Smooth muscle cell of the brain vasculature (primary cell): ENCODE measurements around the gene TMEM259.
A peak's percentile ranks its signal among the peaks of the same experiment; 100 is the strongest.

Experiments used
- DNase-seq: peaks from one replicate; pipeline ENCODE4 v3.0.0-alpha.2; 2012; ENCODE audit warnings: low read depth, low spot score

TMEM259 gene

GRCh38 chr19:989381-990081 is 31.4 kb downstream of the TMEM259 start:
- DNase-seq: no peak

DNA sequence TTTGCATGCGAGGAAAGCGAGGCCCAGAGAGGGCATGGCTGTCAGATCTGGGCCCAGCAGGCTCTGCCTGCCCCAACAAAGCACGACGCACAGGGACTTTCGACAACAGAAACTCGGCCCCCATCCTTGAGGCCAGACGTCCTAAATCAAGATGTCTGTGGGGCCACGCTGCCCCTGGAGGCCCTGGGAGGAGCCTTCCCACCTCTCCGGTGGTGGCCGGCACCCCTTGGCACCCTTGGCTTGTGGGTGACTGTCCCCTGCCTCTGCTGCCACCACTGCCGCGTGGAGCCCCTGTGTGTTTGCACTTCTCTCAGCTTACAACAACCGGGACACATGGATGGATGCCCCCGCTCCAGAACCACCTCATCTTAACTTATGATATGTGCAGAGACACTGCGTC is 32.4 kb downstream of the TMEM259 start:
- DNase-seq: no peak

DNA sequence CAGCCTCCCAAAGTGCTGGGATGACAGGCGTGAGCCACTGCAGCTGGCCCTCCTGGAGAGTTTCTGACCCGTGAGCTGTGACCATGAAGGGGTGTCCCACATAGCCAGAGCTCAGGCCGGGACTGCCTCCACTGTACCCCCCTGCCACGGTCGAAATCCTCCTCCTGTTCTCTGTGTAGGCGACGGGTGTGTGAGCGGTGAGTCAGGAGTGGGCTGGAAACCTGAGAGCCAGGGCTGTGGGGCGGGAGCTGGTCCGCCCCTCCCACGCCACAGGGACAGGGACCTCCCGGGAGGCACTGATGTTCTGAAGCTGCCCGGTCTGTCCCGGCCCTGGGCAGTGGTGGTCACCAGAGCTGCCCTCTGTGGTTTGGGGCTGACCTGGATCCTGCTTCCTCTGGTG is 32.8 kb downstream of the TMEM259 start:
- DNase-seq: no peak

DNA sequence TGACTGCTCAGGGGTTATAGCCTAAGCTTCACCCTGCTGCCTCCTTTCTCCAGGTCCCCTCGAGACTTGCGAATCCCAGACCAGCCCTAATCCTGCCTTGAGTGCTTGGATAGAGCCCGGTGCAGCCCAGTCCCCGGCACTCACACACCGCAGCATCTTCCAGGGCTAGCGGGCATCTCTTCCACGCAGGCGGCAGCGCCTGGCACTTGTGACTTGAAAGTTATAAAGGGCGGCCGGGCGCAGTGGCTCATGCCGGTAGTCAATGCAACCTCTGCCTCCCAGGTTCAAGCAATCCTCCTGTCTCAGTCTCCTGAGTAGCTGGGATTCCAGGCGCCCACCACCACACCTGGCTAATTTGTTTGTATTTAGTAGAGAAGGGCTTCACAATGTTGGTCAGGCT is 34.8 kb downstream of the TMEM259 start:
- no peak for DNase-seq

DNA sequence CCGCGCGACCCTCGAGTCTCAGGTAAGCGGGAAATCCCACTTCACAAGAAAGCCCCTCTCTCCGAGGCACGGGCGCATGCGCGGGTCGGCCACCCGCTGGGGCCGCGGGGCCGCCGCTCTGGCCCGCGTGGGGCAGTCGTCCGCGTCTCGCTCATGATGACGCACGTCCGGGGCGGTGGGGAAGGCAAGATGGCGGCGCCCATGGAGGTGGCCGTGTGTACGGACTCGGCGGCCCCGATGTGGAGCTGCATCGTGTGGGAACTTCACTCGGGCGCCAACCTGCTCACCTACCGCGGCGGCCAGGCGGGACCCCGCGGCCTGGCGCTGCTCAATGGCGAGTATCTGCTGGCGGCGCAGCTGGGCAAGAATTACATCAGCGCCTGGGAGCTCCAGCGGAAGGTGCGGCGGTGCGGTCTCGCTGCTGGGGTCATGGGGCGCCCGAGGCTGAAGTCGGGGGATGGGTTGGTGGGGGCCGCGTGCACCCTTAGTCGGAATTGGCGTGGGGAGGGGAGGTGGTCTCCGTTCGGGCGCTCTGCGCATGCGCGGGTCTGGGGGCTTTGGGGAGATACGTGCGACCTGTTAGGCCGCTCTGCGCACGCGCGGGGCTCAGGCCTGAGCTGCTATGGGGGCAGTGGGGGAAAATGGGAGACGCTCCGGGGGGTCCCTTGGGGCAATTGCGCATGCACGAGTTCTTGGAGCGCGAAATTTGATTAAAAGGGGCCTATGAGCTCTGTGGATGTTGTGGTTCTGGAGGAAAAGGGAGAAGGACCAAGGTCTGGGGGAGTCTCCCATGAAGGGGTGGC is 36.6 kb downstream of the TMEM259 start, which contains the start of gene WDR18:
Gene WDR18 (plus strand): TSS at position 181 of the 803 bp plus-strand sequence. CDS start 9 bp downstream, at position 190.
- DNase-seq: peak; percentile 69

DNA sequence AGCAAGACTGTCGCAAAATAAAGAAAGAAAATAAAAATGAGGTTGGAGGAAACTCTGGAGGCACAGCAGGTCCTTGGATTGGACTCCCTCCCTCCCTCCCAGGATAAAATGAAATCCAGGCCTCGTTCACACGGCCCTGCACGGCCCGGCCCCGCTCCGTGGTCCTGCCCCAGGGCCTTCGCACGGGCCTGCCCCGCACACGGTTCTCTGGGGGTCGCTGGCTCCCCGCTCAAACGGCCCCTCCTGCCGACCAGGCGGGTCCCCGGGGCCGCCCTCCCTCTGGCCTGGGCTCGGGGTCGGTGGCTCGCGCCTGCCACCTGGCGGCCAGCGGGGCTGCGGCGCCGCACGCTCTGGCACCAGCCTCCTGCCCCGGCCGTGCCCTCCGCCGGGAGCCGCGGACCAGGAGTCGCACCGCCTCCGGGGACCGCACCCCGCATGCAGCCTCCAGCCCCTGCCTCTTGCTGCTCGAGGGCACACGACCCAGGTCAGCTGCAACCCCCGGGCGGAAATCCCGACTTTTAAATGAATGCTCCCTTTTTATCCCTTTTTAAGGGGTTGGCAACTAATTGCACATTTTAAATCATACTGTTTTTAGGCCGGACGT is 38.3 kb downstream of the TMEM259 start:
- no peak for DNase-seq

DNA sequence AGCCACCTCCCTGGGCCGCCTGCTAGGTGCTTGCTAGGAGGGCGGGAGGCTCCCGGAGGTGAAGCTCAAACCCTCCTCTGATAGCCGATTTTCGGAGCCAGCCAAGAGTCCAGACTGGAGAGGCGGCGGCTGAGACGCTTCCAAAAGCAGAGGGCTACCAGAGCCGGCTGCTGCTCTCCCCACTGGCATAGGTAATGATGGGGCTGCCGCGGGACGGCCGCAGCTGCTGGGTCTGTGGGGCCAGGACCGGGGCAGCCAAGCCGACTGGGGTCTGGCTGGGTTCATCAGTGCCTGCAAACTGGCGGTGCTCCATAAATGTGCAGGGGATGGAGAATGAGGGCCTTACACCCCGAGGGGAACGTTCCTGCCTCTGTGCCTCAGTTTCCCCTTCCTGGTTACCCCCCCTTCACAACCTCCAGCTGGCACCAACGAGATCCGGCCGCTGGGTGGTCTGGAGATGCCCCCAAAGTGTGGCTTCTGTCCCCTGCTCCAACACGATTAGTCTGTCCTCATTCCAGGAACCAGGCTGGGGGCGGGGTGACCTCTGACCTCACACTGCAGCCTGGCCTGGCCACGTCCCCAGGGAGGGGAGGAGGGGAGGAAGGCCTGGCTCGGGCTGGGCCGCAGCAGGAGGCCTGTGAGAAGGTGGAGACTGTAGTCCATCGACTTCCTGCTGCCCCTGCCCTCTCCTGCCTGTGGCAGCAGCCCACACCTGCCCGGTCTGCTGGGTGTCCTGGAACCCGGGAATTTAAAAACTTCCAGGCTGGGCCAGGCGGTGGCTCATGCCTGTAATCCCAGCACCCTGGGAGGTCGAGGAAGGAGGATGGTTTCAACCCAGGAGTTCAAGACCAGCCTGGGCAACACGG is 40.6 kb downstream of the TMEM259 start:
- no peak for DNase-seq

- DNase-seq: no peak
Measured at GRCh38 chr19:979318-979741, 41.6 kb downstream of the TMEM259 start.

DNA sequence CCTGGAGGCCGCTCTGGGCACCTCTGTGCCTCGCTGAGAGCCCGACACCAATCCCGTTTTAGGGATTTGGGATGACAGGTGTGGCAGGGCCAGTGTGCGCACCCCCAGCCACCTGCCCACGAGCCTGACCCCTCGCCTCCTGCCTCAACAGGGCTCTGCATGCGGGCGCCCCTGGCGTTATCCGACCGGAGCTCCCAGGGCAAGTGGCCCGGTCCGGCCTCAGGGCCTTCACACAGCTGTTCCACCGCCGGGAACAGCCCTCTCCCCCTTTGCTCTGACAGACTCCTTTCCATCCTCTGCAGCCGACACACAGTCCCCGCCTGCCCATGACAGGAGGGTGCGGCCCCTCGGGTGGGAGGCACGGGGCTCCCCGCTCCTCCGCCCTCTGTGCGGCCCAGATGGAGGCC is 43.9 kb downstream of the TMEM259 start:
- no peak for DNase-seq

- DNase-seq: no peak
Measured at GRCh38 chr19:976476-976875, 44.4 kb downstream of the TMEM259 start.

DNA sequence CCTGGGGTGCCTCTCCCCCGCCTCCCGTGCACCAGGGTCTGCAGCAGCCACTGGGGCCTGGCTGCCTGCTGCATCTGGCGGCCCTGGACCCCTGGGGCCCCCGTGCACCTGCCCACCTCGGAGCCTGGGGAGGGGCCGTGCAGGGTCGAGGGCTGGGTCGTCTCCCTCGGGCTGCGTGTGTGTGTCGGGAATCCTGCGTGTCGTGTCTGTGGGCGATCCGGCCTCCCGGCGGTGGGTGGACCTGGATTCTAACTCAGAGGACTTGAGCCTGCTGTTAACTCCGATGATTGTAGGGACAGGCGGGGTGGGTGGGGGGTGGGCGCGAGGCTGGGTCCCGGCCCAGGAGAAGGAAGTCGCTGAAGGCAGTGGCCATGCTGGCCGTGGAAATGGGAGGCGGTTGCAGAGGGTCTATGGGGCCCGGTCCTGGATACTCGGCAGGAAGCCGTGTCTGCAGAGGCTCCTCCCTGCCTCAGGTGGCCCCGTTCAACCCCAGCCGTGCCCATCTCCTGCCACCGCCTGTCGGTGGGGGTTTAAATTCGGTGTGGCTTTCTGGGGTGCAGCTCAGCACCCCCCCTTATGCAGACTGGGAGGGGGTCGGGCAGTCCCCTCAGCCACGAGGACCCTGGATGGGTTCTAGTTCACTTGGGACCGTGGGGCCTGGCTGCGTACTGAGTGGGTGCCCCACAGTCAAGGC is 46.2 kb downstream of the TMEM259 start:
- no peak for DNase-seq

DNA sequence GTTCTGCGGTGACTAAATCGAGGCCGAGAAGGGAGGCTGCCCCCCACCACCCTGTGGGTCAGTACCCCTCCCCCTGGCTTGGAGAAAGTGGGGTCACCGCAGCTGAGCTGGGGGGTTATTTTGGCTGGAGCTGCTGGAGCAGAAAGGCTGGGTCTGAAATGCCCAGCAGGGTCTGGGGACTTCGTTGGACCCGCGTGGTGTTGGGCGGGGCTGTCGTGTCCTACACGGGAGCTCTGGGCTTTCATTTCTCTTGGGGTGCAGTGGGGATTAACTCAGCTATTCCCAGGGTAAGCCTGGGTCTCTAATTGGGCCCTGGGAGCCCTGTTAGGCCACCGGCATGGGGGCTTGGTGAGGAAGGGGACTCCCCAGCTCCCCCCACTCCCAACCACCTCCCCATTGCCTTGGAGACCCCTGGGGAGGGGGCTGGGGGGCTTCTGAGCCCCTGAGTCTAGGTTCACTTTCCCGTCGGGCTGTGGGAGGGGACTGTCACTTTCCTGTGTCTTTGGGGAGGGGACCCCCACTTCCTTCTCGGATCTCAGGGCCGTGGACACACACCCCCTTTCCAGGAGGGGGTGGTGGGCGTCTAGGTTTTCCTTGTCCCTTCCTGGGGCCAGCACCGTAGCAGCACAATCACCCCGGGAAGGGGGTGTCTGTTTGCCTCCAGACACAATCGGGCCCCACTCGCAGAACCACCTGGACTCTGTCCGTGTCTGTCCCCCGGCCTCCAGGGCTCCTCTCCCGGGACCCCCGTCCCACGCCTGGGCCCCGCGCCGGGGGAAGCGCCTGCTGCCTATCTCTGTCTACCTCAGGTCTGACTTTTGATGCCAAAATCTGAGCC is 47.0 kb downstream of the TMEM259 start:
- DNase-seq: no peak

DNA sequence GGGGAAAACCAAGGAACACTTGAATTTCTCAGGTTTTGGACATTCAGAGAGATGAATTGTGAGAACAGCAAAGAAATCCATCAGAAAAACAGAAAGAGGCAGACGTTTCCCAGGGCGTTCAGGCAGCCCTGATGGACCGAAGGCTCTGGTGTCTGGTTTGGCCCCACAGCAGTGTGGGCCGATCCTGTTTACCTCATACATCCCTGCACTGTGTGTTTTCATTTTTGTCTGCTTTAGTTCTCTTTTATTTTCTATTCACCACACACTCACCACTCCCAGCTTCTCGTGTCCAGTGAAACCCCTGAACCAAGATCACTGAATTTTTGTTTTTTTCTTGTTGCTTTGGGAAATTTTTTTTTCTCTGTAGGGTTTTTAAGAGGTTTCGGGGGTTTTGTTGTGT is 48.6 kb downstream of the TMEM259 start:
- no peak for DNase-seq

DNA sequence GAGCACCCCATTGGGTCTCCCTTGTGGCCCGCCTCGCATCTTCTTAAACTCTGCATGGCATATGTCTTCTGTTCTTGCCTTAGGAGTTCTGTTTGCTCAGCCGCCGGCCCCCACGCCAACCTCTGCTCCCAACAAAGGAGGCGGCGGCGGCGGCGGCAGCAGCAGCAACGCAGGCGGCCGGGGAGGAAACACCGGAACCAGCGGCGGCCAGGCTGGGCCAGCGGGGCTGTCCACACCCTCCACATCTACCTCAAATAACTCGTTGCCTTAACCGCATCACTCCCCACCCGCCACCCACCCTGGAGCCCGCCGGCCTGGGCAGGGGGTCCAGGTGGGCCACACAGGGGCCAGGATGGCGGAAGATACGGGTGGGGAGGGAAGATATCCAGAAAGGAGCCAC is 49.1 kb downstream of the TMEM259 start:
- no peak for DNase-seq

- DNase-seq: no peak
Measured at GRCh38 chr19:970695-971094, 50.2 kb downstream of the TMEM259 start.

GRCh38 chr19:966485-967088 is 54.3 kb downstream of the TMEM259 start:
- no peak for DNase-seq

DNA sequence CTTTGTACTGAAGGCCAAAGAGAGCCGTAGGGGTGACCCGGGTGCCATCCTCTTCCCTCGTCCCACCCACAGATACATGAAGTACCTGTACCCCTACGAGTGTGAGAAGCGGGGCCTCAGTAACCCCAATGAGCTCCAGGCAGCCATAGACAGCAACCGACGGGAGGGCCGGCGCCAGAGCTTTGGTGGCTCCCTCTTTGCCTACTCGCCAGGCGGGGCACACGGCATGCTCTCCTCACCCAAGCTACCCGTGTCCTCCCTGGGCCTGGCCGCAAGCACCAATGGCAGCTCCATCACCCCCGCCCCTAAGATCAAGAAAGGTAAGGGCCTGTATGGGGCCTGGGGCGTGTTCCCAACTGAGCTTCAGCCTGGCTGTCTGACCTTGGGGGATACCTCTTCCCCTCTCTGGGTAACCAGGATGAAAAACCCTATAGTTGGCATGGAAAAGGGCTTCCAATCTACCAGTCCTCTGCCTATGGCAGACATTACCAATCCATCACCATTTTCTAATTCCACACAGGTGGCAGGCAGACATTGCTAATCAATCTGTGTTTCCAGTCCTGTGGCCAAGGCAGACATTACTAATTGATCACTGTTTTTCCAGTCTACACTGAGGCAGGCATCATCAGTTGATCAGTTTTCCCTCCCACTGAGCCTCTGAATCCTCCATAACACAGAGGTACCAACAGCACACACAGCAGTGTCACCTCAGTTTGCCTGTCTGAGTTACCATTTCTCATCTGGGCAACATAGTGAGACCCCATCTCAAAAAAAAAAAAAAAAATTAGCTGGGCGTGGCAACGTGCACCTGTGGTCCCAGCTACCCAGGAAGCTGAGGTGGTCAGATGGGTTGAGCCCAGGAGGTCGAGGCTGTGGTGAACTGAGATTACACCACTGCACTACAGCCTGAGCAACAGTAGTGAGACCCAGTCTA is 55.9 kb downstream of the TMEM259 start:
- no peak for DNase-seq

DNA sequence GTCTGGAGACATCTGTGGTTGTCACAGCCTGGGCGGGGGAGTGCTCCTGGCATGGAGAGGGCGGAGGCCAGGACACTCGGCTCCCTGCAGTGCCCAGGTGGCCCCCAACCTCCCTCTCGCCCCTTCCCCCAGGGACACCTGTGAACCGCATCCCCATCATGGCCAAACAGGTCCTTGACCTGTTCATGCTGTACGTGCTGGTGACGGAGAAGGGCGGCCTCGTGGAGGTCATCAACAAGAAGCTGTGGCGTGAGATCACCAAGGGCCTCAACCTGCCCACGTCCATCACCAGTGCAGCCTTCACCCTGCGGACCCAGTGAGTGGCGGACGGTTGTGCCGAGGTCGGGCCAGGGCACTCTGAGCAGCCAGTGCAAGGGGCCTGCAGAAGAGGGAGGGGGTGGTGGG is 56.8 kb downstream of the TMEM259 start:
- DNase-seq: no peak
